HG03432 (cell line): ENCODE results near the gene INPP5D.

Experiments
- ATAC-seq: cut with Tn5 transposase; IDR thresholded peaks from one replicate; pipeline ENCODE4 v1.9.1; 2021; ENCODE audit warnings: mild to moderate bottlenecking, moderate library complexity; ENCODE audit not compliant: unreplicated experiment

INPP5D gene

DNA sequence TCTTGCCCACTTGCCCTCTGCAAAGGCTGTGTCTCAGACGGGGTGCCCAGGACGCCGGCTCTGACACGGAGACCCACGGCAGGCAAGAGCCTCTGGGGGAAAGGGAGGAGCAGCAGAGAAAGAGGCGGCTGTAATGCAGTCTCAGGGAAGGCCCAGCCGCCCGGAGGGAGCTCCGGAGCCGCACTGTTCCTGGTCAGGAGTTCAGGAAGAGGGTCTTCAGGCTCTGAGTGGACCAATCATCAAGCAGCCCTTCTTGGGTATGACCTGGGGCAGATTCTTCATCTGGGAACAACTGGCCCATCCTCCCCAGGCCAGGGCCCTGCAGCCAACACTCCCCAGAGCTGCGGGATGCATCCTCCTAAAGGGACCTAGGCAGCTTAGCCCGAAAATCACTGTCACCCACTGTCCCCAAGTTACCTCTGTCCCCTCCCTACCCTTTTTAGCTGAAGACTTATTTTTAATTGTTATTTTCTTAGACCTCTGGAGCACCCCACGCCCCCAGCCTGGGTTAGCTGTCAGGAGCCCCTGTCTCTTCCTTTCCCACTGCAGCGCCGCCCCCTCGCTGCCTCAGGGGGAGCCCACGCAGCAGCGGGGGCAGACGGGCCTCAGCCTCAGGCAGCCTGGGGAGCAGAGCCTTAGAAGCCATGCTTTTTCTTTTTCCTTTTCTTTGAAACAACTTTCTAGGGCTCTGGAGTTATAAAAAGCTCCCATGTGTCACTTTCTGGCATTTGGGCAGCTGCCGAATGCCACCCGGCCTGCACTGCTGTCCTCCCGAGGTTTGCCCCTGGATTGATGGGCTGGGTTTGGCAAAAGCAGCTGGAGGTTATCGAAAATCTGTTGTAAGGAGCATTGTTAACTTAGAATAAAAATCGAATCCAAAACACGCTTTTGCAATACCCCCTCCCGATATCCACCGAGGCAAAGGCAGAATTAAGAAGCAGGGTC is 28.3 kb upstream of the INPP5D start:
- no peak for ATAC-seq

DNA sequence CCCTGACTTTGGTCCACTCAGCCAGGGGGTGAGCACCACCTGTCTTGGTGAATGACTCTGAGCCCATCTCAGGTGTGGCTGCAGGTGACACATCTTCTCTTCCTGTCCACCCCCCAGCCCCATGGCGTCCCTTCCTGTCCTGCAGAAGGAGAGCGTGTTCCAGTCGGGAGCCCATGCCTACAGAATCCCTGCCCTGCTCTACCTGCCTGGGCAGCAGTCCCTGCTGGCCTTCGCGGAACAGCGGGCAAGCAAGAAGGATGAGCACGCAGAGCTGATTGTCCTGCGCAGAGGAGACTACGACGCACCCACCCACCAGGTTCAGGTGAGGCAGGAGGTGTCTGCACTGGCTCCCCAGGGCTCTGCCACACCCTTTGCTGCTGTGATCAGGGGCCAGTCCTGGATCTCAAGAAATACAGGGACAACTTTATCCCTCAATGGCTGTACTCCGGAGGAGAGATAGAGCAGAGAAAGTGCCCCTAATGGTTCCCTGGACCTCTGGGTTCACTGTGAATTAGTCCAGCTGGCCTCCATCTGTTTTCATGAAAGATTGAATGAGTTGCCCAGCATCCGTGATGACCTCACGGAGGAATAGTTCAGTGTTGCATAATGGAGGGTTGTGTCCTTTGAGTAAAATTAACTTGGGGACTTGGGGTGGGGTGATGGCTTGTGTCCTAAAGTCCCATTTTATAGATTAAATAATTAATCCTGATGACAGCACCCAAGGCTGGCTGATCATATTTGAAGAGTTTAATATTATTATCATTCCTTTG is 27.4 kb upstream of the INPP5D start, which contains the start of gene NEU2:
Gene NEU2, plus strand, starts transcription at position 122 of the 770 bp plus-strand sequence. Its CDS starts 0 bp downstream, at position 122.
- no peak for ATAC-seq

DNA sequence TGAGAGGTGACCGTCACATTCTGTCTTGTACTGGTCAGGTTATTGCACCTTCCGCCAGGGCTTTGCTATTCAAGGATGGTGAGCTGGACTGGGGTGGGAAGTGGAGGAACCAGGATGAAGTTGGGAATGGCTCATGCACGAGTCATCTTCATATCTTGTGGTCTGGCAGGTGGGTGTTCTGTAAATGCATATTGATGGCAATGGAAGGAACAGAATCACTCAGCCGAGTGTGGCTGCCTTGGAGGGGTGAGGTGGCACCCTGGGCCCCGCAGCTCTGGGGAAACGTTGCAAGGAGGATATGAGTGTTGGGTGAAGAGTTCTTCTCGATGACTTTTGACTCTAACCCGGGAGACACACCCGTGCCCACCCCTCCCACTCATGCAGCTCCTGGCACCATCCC is 26.5 kb upstream of the INPP5D start:
- ATAC-seq: no peak

DNA sequence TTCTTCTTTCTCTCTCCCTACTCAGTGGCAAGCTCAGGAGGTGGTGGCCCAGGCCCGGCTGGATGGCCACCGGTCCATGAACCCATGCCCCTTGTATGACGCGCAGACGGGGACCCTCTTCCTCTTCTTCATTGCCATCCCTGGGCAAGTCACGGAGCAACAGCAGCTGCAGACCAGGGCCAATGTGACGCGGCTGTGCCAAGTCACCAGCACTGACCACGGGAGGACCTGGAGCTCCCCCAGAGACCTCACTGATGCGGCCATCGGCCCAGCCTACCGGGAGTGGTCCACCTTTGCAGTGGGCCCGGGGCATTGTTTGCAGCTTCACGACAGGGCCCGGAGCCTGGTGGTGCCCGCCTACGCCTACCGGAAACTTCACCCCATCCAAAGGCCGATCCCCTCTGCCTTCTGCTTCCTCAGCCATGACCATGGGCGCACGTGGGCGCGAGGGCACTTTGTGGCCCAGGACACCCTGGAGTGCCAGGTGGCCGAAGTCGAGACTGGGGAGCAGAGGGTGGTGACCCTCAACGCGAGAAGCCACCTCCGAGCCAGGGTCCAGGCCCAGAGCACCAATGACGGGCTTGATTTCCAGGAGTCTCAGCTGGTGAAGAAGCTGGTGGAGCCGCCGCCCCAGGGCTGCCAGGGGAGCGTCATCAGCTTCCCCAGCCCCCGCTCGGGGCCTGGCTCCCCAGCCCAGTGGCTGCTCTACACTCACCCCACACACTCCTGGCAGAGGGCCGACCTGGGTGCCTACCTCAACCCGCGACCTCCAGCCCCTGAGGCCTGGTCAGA is 25.9 kb upstream of the INPP5D start:
- ATAC-seq: no peak

DNA sequence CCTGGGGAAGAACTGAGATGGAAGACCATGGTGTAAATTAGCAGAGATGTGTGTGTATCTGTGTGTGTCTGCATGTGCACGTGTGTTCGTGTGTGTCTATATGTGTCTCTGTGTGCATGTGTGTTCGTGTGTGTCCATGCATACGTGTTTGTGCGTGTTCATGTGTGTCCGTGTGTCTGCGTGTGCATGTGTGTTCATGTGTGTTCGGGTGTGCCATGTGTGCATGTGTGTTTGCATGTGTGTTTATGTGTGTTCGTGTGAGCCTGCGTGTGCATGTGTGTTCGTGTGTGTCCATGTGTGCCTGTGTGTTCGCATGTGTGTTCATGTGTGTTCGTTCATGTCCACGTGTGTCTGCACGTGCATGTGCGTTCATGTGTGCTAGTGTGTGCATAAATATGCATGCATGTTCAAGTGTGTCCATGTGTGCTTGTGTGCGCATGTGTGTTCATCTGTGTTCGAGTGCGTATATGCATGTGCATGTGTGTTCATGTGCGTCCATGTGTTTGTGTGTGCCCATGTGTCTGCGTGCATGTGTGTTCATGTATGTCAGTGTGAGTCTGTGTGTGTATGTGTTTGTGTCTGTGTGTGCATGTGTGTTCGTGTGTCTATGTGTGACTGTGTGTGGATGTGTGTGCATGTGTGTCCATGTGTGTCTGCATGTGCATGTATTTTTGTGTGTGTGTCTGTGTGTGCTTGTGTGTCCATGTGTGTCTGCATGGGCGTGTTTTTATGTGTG is 24.5 kb upstream of the INPP5D start:
- ATAC-seq: no peak

DNA sequence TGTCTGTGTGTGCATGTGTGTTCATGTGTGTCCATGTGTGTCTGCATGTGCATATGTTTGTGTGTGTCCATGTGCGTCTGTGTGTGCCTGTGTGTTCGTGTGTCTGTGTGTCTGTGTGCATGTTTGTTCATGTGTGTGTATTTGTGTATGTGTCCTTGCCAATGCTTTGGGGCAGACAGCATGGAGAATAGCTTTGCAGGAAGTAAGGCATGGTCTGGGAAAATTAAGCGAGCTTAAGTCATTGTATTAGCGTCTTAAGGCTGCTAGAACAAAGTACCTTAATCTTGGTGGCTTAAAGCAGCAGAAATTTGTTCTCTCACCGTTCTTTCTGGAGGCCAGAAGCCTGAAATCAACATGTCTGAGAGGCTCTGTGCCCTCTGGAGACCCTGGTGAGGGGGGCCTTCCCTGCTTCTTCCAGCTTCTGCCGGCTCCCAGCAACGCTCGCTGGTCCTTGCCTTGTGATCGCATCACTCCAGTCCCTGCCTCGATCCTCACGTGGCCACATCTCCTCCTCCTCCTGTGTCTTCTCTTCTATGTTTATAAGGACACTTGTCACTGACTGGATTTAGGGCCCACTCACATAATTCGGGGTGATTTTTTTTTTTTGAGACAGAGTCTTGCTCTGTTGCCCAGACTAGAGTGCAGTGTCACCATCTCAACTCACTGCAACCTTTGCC is 23.8 kb upstream of the INPP5D start:
- ATAC-seq: no peak

DNA sequence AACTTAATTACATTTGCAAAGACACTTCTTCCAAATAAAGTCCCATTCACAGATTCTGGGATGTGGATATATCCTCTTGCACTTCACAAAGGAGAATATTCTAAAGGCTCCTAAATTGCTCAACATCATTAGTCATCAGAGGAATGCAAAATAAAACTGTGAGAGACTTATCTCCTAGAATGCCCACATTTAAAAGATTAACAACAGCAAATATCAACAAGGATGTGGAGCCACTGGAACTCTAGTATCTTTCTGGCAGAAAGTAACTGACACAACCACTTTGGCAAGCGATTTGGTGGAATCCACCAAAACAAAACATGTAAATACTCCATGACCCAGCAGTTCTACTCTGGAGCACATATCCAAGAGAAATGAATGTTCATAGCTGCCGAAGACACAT is 23.1 kb upstream of the INPP5D start:
- ATAC-seq: no peak

DNA sequence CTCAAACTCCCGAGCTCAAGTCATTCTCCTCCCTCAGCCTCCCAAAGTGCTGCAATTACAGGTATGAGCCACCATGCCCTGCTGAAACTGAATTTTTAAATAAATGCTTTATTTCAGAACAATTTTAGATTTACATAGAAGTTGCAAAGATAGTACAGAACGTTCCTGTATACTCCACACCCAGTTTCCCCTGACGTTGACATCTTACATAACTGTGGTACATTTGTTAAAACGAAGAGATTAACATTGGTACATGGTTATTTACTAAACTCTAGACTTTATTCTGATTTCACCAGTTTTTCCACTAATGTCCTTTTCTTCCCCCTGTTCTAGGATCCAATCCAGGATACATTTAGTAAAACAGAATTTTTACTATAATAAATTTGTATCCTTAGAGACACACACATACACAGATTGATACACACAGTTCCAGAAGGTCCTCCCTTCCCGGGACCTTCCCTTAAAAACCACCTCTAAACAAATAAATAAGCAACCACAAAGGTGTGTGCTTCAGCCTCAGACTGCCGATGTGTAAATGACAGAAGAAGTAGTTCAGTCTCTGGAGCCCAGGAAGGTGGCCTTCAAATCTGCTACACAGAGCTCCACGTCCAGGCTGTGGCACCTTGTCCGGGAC is 20.8 kb upstream of the INPP5D start:
- no peak for ATAC-seq

DNA sequence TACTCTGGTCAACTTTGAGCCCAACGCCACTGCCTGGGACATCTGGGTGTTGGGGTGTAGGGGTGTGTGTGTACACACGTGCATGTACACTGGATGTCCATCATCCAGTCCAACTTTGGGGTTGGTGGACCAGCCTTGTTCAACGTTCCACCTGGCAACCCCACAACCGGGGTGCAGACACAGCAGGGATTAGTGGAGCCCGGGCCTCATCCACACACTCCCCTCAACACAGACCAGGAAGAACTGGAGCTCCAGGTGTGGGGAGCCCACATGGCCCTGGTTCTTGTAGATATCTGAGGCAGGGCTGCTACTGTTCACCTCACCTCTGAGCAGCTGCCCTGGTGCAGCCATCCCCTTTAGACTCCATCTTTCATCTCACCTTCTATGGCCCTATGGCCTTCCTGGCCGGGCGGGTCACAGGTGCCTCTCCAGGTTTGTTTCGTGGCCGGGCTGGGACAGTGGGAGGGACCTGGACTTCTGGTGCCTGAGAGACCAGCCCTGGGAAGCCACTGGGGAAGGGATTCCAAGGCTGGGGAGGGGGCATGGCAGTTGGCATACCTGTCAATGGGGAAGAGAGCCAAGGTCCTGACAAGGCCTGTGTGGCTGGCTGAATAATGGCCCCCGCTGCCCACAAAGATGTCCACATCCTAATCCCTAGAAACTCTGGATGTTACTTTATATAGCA is 20.2 kb upstream of the INPP5D start:
- no peak for ATAC-seq

DNA sequence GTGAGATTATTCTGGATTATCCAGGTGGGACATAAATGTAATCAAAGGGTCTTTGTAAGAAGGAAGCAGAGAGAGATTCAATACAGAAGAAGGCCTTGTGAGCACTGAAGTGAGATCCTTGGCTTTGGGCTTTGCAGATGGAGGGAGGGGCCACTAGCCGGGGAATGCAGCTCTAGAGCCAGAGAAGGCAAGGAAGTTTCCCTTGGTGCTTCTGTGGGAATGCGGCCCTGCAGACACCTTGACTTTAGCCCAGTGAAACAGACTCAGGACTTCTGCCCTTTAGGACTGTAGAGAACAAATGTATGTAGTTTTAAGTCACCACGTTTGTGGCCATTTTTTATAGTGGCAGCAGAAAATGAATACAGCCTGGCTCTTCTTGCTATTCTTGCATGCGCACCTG is 19.6 kb upstream of the INPP5D start:
- no peak for ATAC-seq

DNA sequence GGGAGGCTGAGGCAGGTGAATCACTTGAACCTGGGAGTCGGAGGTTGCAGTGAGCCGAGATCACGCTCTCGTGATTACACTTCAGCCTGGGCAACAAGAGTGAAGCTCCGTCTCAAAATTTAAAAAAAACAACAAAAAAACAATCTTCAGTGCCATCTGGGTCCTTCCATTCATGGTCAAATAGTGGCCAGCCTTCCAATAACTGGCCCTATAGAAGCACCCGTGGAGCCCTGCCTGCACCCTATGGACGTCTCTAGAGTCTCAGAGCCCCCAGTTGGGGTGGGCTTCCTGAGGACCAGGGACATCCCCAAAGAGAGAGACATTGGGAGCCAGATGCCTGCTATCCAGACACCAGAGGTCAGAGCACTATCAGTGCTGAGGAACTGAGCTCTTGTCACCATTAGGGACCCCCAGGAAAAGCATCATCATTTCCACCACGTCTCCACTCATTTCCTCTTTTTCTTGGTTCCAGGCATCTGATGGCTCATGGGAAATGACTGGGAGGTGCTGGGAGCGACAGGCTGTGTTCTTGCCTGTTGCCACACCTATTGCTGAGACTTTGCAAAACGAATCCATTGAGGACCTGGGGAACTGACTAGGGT is 18.3 kb upstream of the INPP5D start:
- no peak for ATAC-seq

DNA sequence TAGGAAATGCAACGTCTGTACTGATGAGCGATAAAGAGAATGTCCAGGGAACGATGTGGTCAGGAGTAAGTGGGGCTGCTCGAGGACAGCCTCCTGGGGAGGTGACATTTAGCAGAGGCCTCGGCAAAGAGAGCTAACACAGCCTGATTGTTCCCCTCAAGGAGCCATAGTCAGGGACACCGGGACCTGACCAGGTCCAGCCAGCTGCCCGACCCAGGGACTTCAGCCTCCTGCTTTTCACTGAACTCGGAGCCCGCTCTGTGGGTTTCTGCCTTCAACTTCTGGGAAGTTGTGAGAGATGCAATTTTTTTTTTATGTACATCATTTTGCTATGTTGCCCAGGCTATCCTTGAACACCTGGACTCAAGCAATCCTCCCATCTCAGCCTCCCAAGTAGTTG is 17.6 kb upstream of the INPP5D start:
- no peak for ATAC-seq

DNA sequence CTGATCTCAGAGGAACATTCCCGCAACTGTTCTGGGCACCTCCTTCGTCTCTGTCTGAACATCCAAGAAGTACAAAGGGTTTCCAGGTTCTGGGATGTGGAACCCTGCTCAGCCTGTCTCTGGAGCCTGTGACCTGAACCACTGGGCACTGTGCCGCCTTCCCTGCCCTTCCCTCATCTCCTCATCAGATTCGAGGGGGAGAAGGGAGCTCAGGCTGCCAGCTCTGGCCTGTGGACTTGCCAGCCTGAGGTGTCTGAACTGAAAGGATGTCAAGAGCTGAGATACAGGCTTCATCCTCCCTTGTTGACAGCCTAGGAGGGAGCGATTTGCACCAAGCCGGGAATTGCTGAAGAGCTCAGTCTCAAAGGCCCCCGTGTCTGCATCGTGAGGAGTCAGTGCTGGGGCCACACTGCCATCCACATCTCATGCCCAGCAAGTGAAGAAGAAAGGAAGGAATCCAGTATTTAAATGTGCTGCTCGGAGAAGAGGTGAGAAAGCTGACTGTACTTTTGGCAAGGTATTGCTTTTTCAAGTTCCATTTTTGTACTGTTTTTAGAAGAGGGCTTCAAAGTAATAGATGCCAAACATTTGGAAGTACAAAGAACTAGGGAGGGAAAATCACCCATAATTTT is 15.1 kb upstream of the INPP5D start:
- no peak for ATAC-seq

DNA sequence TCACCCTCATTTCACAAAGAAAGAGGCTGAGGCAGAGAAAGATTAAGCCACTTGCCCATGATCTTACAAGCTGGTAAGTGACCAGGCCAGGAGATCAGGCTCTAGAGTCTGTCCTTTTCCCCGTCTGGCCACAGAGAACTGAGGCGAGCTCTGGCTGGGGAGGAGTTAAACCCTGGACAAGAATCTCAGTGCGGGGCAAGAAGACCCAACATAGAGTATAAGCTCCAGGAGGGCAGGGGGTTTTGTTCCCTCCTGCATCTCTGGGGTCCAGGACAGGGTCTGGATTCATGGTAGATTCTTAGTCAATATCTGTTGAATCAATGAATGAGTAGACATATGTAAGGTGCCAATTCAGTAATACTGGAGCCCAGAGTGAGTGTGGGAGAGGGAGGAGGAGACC is 12.9 kb upstream of the INPP5D start:
- ATAC-seq: no peak

DNA sequence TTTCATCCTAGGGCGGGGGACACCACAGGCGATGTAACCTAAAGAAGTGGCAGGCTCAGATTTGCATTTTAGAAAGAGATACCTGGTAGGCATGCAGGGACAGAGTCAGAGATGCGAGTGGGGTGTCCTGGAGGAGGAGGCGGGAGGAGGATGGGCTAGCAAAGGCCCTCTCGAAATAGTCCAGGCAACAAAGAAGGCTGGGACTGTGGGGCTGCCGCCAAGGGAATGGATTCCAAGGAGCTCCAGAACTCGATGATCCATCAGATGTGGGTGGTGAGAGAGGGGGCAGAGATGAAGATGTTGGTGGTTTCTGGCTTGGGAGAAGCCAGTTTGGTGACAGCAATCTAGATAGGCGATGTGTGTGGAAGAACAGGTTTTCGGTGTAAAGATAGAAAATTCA is 12.5 kb upstream of the INPP5D start:
- ATAC-seq: no peak

DNA sequence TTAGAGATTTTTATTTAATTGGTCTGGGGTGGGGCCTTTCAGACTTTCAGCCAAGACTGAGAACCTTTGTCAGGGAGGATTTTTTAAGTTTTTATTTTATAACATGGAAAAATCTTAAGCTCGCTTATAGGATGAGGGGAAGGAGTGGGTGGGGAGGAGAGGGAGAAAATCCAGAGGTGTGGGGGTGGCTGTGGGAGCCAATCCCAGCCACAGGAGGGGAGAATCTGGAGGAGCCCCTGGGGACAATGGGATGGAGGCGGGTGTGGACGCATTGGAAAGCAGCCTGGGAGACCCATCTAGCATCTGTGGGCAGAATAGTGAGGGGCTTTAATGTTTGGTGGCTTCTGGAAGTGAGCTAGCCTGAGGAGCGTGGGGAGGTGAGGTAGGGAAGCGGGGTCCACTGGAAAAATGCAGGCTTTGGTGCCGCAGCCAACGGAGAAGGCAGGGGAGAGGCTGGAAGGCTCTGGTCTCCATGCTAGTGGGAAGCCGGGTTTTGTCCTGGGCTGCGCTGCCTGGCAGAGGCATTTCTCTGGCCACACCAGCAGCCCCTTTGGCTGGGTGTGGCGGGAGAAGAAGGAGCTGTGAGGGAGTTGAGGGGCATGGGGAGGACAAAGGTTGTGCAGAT is 11.5 kb upstream of the INPP5D start:
- no peak for ATAC-seq

DNA sequence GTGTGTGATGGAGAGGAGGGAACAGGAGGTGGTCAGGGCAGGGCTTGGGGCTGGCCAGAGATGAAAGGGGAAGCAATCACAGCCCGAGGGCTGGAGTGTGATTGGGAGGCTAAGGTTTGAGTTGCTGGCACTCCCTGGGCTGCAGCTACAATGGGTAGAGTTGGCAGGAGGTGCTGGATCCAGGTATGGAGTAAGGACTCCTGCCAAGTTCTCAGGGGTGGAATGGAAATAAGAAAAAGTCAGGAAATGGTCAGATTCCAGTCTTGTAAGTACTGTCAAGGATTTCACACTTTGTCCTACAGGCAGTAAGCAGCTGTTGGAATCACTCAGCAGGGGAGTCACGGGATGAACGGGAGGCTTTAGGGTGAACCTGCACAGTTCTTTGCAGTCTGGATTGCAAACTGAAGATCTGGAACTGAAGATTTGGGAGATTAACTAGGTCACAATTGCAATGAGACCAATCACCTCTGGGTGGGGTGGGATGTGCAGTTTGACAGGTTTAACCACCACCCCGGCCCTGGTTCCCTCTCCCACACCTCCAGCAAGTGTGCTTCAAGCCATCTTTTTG is 10.9 kb upstream of the INPP5D start:
- no peak for ATAC-seq
